Breast epithelium (tissue), 4 donors: ENCODE results near the gene TMEM167A. TPM values are rescaled to one million over a fixed set of nuclear protein-coding genes. Genes with fewer than 3 reads are reported as not detected.

Source experiments
- DNase-seq, 2 donors: peaks; one replicate each; pipeline ENCODE4 v3.0.0-alpha.2; 2019; ENCODE audit warnings: low spot score in 2 of 2
- H3K27ac ChIP-seq, 2 donors: fragments of 200-600 bp; sonication (generic) in 1 of 2; one replicate each; pipeline ENCODE4 v1.5.1; 2016 to 2019; ENCODE audit warnings: mild to moderate bottlenecking in 1 of 2
- H3K27me3 ChIP-seq, 2 donors: fragments of 200-600 bp; sonication (generic) in 1 of 2; one replicate each; pipeline versions ENCODE4 v1.5.1 to v1.6.0; 2017 to 2019; ENCODE audit warnings: control low read depth in 1 of 2, mild to moderate bottlenecking in 1 of 2
- H3K36me3 ChIP-seq: fragments of 200-600 bp; one replicate; pipeline ENCODE4 v1.5.1; 2019
- H3K4me1 ChIP-seq, 2 donors: fragments of 200-600 bp; sonication (generic); one replicate each; pipeline ENCODE4 v1.5.1; 2016 to 2019; ENCODE audit warnings: control low read depth in 1 of 2
- H3K4me3 ChIP-seq, 3 donors: fragments of 200-600 bp; sonication (generic); 1 replicate in 2 of 3; 2 replicates in 1 of 3; pipeline ENCODE4 v1.5.1; 2016 to 2019; ENCODE audit warnings: mild to moderate bottlenecking in 3 of 3, moderate library complexity in 2 of 3
- H3K9me3 ChIP-seq, 2 donors: fragments of 200-600 bp; sonication (generic) in 1 of 2; one replicate each; pipeline ENCODE4 v1.5.1; 2016 to 2019; ENCODE audit warnings: control low read depth in 1 of 2
- CTCF ChIP-seq, 3 donors: fragments of 450-650 bp; IDR thresholded peaks; one replicate each; pipeline ENCODE4 v1.5.1; 2016 to 2017; ENCODE audit warnings: antibody characterized with exemption in 3 of 3, mild to moderate bottlenecking in 3 of 3, moderate library complexity in 3 of 3
- POLR2A ChIP-seq: fragments of 450-650 bp; IDR thresholded peaks from one replicate; pipeline ENCODE4 v1.6.1; 2016; ENCODE audit warnings: antibody characterized with exemption, mild to moderate bottlenecking, moderate library complexity
- POLR2AphosphoS5 ChIP-seq, 3 donors: sonication (generic); formaldehyde crosslinking; IDR thresholded peaks; one replicate each; pipeline ENCODE4 v1.6.1; 2017; ENCODE audit warnings: antibody characterized with exemption in 3 of 3
- intact Hi-C: fragments of 100-400 bp; cut with DNase I; formaldehyde crosslinking; loops from one replicate; pipeline ENCODE4 v1.15.1; 2023; ENCODE audit warnings: low total_unique reads
- total RNA-seq, 3 donors: library from RNA; depleted of rRNA; stranded (reverse); fragments of >200 nt; gene quantifications; one replicate each; pipeline ENCODE4 v1.1.0, GENCODE V29; 2016

The TMEM167A gene
- total RNA-seq, 3 donors from 2014 or later: 42.4 to 58.9 (median 53.4) TPM

- TF ChIP-seq POLR2A (no peak), POLR2AphosphoS5 (IDR thresholded peaks at IDR 0.05) (no peak), CTCF (IDR thresholded peaks at IDR 0.05) (no peak)
- H3K27me3 ChIP-seq: no peaks in the 10 kb centered on the region
- no peaks in the 10 kb centered on the region for H3K4me1 ChIP-seq
- DNase-seq: no peak
- intact Hi-C loops: no loop called here
- no peak overlapping the region for H3K27ac ChIP-seq
- no peaks in the 10 kb centered on the region for H3K36me3 ChIP-seq
- peaks cover 0 to 16% of the 10 kb centered on the region in 2 donors for H3K9me3 ChIP-seq
- H3K4me3 ChIP-seq: no peak overlapping the region
Measured at GRCh38 chr5:83093692-83094091, 16.5 kb upstream of the TMEM167A start.

- no peaks in the 10 kb centered on the region for H3K4me1 ChIP-seq
- TF ChIP-seq POLR2A: no peak
- TF ChIP-seq CTCF (IDR thresholded peaks at IDR 0.05): no peak
- TF ChIP-seq POLR2AphosphoS5 (IDR thresholded peaks at IDR 0.05): no peak
- no peaks in the 10 kb centered on the region for H3K36me3 ChIP-seq
- H3K9me3 ChIP-seq: peaks cover 0 to 16% of the 10 kb centered on the region in 2 donors
- no peak for DNase-seq
- H3K27ac ChIP-seq: no peak overlapping the region
- intact Hi-C loops: no loop called here
- no peaks in the 10 kb centered on the region for H3K27me3 ChIP-seq
- H3K4me3 ChIP-seq: no peak overlapping the region
Measured at GRCh38 chr5:83092619-83093018, 15.4 kb upstream of the TMEM167A start.

DNA sequence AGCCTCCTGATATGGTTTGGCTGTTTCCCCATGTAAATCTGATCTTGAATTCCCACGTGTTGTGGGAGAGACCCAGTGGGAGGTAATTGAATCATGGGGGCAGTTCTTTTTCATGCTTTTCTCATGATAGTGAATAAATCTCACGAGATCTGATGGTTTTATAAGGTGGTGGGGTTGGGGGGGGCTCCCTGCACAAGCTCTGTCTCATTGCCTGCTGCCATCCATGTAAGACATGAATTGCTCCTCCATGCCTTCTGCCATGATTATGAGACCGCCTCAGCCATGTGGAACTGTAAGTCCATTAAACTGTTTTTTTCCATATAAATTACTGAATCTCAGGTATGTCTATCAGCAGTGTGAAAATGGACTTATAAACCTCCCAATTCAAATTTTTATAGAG, 13.0 kb upstream of the TMEM167A start:
- Histone ChIP-seq H3K9me3 (peaks cover 0 to 16% of the 10 kb centered on the region in 2 donors), H3K27ac (no peak overlapping the region), H3K27me3 (no peaks in the 10 kb centered on the region), H3K36me3 (no peaks in the 10 kb centered on the region), H3K4me3 (no peak overlapping the region), H3K4me1 (no peaks in the 10 kb centered on the region)
- intact Hi-C loops: no loop called here
- DNase-seq: no peak
- TF ChIP-seq POLR2A (no peak), POLR2AphosphoS5 (IDR thresholded peaks at IDR 0.05) (no peak), CTCF (IDR thresholded peaks at IDR 0.05) (no peak)

DNA sequence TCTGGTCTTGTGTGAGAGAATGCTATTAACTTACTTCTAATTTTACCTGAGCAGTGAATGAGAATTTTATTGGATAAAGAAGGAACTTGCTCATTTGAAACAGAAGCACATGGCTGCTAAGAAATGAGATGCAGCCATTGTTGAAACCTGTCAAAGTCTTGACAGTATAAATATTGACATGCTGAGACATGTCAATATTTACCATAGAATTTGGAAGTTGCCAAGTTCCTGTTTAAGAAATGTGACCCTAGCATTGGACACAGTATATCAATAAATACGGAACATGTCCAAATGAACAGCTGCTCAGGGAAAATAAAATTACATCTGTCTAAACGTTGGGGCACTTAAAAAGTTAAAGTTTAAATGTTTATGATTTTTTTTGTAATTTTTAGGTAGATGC, 7.9 kb upstream of the TMEM167A start:
- TF ChIP-seq CTCF (IDR thresholded peaks at IDR 0.05) (no peak), POLR2AphosphoS5 (IDR thresholded peaks at IDR 0.05) (no peak), POLR2A (no peak)
- intact Hi-C loops: no loop called here

GRCh38 chr5:83084336-83084735, 7.1 kb upstream of the TMEM167A start:
- H3K27me3 ChIP-seq: no peaks in the 10 kb centered on the region
- intact Hi-C loops: no loop called here
- H3K27ac ChIP-seq: no peak overlapping the region
- TF ChIP-seq POLR2A (no peak), POLR2AphosphoS5 (IDR thresholded peaks at IDR 0.05) (no peak), CTCF (IDR thresholded peaks at IDR 0.05) (no peak)
- no peaks in the 10 kb centered on the region for H3K36me3 ChIP-seq
- DNase-seq: no peak
- H3K9me3 ChIP-seq: no peaks in the 10 kb centered on the region
- H3K4me3 ChIP-seq: no peak overlapping the region
- H3K4me1 ChIP-seq: no peaks in the 10 kb centered on the region

More for the DNA sequence above, 7.9 kb upstream of the TMEM167A start:
- Histone ChIP-seq H3K4me1 (no peaks in the 10 kb centered on the region), H3K27me3 (no peaks in the 10 kb centered on the region), H3K36me3 (no peaks in the 10 kb centered on the region), H3K4me3 (no peak overlapping the region), H3K27ac (no peak overlapping the region), H3K9me3 (no peaks in the 10 kb centered on the region)
- DNase-seq: no peak
